ENCODE data around the gene LEPROT. TPM values are rescaled to one million over a fixed set of nuclear protein-coding genes. Genes with fewer than 3 reads are reported as not detected.

The LEPROT gene
- polyA plus RNA-seq, 1 donor (not counting 4 experiments of a cell fraction or from before 2014, with no cell fraction given): 82.5 TPM

DNA sequence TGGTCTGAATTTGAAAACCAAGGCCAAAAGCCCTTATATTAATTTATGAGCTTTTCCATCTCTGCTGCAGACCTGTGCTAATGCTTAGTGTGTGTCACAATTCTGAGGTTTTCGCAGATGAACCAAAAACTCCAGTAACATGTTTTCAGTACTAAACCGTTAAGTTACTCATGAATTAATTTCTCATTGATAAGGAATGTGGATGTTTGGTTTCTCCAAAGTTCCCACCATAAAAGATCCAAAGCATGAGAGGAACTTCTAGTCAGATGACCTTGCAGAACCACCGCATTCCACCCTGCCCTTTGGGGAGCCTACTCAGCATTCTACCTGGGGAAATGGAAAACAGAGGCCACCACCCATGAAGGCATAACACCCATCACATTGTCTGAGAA, 7.5 kb upstream of the LEPROT start:
- DNase-seq (ENCODE audit: low read depth, low spot score): no peak
- FAIRE-seq: no peak

DNA sequence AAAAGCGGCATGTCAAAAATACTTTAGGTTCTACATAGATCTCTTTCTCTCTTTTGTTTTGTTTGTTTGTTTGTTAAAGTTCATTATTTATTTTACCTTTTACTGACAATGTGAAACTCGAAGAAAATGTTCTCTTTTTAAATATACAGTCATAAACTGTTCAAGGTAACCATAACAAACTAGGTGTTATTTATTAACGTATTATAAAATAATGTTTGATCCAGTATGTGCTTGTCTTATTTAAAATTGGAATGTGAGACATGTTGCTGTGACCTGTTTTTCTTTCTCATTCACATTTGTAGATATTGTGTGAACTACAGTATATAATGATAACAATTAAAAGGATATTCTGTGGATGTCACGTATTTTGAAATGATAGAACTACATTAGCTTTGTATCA, 5.9 kb upstream of the LEPROT start:
- Histone ChIP-seq H3K4me3 (ENCODE audit: control insufficient read depth in 2 of 3, extremely low read depth in 1 of 3, insufficient read depth in 2 of 3, low read depth in 1 of 3, low read length in 3 of 3) (no peak overlapping the region), H3K9ac (ENCODE audit: control insufficient read depth, extremely low read depth, insufficient read depth, low read length) (no peak overlapping the region), H3K79me2 (ENCODE audit: control insufficient read depth, insufficient read depth, low read length) (no peaks in the 10 kb centered on the region), H3K9me3 (ENCODE audit: control insufficient read depth, low read depth, low read length) (no peaks in the 10 kb centered on the region), H4K20me1 (ENCODE audit: control insufficient read depth, extremely low read depth, insufficient read depth, low read length) (no peaks in the 10 kb centered on the region), H2AFZ (ENCODE audit: control insufficient read depth, low read length) (no peak overlapping the region), H3K36me3 (ENCODE audit: control insufficient read depth in 2 of 2, extremely low read depth in 1 of 2, insufficient read depth in 2 of 2, low read length in 2 of 2) (no peaks in the 10 kb centered on the region), H3K27ac (ENCODE audit: control insufficient read depth, insufficient read depth, low read length) (no peak overlapping the region), H3K27me3 (ENCODE audit: control insufficient read depth, extremely low read depth, insufficient read depth, low read length) (no peaks in the 10 kb centered on the region), H3K4me1 (ENCODE audit: control insufficient read depth, extremely low read depth, insufficient read depth, low read length) (peaks cover 26% of the 10 kb centered on the region), H3K4me2 (ENCODE audit: control insufficient read depth, extremely low read depth, insufficient read depth, low read depth, low read length) (no peak overlapping the region), H3K9me1 (ENCODE audit: control insufficient read depth, extremely low read depth, insufficient read depth, low read length) (no peaks in the 10 kb centered on the region)
- TF ChIP-seq EZH2 (IDR thresholded peaks at IDR 0.05; ENCODE audit: low read length): no peak
- TF ChIP-seq, protein P1, sequence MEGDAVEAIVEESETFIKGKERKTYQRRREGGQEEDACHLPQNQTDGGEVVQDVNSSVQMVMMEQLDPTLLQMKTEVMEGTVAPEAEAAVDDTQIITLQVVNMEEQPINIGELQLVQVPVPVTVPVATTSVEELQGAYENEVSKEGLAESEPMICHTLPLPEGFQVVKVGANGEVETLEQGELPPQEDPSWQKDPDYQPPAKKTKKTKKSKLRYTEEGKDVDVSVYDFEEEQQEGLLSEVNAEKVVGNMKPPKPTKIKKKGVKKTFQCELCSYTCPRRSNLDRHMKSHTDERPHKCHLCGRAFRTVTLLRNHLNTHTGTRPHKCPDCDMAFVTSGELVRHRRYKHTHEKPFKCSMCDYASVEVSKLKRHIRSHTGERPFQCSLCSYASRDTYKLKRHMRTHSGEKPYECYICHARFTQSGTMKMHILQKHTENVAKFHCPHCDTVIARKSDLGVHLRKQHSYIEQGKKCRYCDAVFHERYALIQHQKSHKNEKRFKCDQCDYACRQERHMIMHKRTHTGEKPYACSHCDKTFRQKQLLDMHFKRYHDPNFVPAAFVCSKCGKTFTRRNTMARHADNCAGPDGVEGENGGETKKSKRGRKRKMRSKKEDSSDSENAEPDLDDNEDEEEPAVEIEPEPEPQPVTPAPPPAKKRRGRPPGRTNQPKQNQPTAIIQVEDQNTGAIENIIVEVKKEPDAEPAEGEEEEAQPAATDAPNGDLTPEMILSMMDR (optimal IDR thresholded peaks at IDR 0.05 in 1 of 3, IDR thresholded peaks at IDR 0.05 in 1 of 3, conservative IDR thresholded peaks at IDR 0.05 in 1 of 3; ENCODE audit: extremely low read depth in 1 of 3, insufficient read depth in 2 of 3, low read length in 3 of 3): no peak
- no peak for DNase-seq (ENCODE audit: low read depth, low spot score)
- dilution Hi-C loops (cut with MboI; ENCODE audit: extremely low pct_ligation_motif_present, low sequenced_read_pairs): no loop called here
- FAIRE-seq: no peak

More for the DNA sequence above, 7.5 kb upstream of the LEPROT start:
- H3K4me2 ChIP-seq (ENCODE audit: control insufficient read depth, extremely low read depth, insufficient read depth, low read depth, low read length): no peak overlapping the region
- H3K9me3 ChIP-seq (ENCODE audit: control insufficient read depth, low read depth, low read length): no peaks in the 10 kb centered on the region
- no peaks in the 10 kb centered on the region for H3K36me3 ChIP-seq (ENCODE audit: control insufficient read depth in 2 of 2, extremely low read depth in 1 of 2, insufficient read depth in 2 of 2, low read length in 2 of 2)
- H3K4me3 ChIP-seq (ENCODE audit: control insufficient read depth in 2 of 3, extremely low read depth in 1 of 3, insufficient read depth in 2 of 3, low read depth in 1 of 3, low read length in 3 of 3): no peak overlapping the region
- H3K27me3 ChIP-seq (ENCODE audit: control insufficient read depth, extremely low read depth, insufficient read depth, low read length): no peaks in the 10 kb centered on the region
- H4K20me1 ChIP-seq (ENCODE audit: control insufficient read depth, extremely low read depth, insufficient read depth, low read length): no peaks in the 10 kb centered on the region
- no peaks in the 10 kb centered on the region for H3K79me2 ChIP-seq (ENCODE audit: control insufficient read depth, insufficient read depth, low read length)
- H3K9ac ChIP-seq (ENCODE audit: control insufficient read depth, extremely low read depth, insufficient read depth, low read length): no peak overlapping the region
- dilution Hi-C loops (cut with MboI; ENCODE audit: extremely low pct_ligation_motif_present, low sequenced_read_pairs): no loop called here
- no peaks in the 10 kb centered on the region for H3K9me1 ChIP-seq (ENCODE audit: control insufficient read depth, extremely low read depth, insufficient read depth, low read length)
- peaks cover 10% of the 10 kb centered on the region for H3K4me1 ChIP-seq (ENCODE audit: control insufficient read depth, extremely low read depth, insufficient read depth, low read length)
- no peak overlapping the region for H3K27ac ChIP-seq (ENCODE audit: control insufficient read depth, insufficient read depth, low read length)
- H2AFZ ChIP-seq (ENCODE audit: control insufficient read depth, low read length): no peak overlapping the region
- TF ChIP-seq, protein P1 (optimal IDR thresholded peaks at IDR 0.05 in 1 of 3, IDR thresholded peaks at IDR 0.05 in 1 of 3, conservative IDR thresholded peaks at IDR 0.05 in 1 of 3; ENCODE audit: extremely low read depth in 1 of 3, insufficient read depth in 2 of 3, low read length in 3 of 3): no peak
